Measurements from ENCODE around the gene MAN1B1.

The MAN1B1 gene

DNA sequence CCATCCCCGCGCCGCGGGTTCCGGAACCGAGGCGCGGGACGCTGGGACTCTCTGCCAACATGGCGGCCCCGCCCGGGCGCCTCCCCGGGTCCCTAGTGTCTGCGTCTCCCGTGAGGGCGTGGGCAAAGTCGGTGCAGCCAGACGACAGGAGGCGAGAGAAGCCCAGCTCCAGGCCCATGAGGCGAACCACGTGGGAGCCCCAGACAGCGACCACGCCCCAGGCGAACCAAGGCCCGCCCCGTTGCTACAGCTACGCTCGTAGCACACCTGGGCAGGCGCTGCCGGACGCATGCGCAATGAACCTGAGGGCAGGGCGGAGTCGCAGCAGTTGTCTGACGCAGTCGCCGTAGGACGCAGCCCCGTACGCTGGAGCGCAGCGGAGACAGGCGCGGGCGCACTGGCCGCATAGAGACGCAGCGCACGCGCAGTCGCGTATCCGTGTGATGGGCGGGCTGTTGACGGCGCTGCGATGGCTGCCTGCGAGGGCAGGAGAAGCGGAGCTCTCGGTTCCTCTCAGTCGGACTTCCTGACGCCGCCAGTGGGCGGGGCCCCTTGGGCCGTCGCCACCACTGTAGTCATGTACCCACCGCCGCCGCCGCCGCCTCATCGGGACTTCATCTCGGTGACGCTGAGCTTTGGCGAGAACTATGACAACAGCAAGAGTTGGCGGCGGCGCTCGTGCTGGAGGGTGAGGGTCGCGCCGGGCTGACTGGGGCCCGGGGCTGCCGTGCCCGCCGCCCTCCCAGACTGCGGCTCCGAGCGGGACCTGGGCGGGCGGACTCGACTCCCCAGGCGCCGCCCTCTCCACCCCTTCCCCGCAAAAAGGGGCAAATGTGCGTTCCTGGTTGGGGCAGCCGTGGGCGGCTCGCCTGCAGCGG lies at the start of gene MAN1B1:
Gene MAN1B1, plus strand, starts transcription at position 455 of the 878 bp plus-strand sequence. Its CDS starts 15 bp downstream, at position 470.
- peak; percentile 99 for DNase-seq (ENCODE audit: low read depth)

DNA sequence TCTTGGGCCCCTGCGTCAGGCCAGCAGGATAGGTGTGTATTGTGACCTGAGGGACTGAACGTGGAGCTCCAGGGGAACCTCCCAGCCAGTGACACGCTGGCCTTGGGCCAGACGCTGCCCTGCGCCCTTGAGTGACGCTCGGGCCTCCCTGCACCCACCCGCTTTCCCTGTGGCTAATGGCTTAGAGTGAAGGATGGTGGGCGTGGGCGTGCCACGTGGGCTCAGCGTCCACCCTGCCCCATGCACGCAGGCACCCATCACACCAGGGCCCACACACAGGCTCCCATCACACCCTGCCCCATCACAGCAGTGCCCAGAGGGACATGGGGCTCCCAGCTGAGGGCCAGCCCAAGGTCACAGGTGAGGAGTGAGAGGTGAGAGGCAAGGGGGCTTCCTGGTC lies 49.8 kb upstream of the MAN1B1 start:
- DNase-seq (ENCODE audit: low read depth) = no peak

GRCh38 chr9:137037483-137037882 lies 49.3 kb upstream of the MAN1B1 start:
- DNase-seq (ENCODE audit: low read depth) = no peak

- DNase-seq (ENCODE audit: low read depth) = no peak
These were observed 47.9 kb upstream of the MAN1B1 start for GRCh38 chr9:137038916-137039315.

GRCh38 chr9:137039611-137040366 lies 47.0 kb upstream of the MAN1B1 start:
- no peak for DNase-seq (ENCODE audit: low read depth)

DNA sequence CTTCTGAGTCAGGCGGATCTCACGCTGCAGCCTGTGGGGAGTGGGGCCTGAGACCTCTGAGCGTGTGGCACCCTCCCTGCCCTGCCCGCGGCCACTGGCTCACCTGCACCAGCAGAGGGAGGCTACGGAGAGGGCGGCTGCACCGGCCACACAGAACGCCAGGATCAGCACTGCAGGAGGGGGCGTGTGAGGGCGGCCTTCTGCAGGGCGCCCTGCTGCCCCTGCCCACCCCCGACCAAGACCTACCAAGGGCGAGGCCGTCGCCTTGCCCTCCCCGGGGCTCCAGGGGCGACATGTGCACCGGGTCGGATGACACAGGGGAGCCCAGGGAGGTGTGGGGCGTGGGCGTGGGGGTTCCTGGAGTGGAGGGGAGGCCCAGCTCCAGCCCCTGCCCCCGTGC lies 46.2 kb upstream of the MAN1B1 start:
- no peak for DNase-seq (ENCODE audit: low read depth)

GRCh38 chr9:137041124-137041523 lies 45.7 kb upstream of the MAN1B1 start:
- DNase-seq (ENCODE audit: low read depth) = no peak

- DNase-seq (ENCODE audit: low read depth) = no peak
These were observed 43.7 kb upstream of the MAN1B1 start for GRCh38 chr9:137042751-137043727.

DNA sequence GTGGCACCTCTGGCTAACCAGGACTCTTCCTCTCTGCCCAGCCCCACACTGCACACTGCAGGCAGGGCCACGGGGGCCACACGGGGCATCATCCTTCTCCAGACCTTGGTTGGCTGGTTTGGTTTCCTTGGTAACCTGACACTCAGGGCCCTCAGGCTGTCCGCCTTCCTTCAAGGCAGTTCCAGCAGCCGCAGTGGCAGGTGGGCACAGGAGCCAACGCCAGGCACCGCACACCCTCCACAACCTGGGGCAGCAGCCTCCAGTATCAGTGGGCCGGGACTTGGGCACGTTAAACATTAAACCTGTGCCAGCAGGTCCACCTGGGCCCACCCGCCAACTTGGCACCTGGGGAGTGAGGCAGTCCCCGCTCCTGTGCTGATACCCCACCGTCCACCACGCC lies 42.7 kb upstream of the MAN1B1 start:
- no peak for DNase-seq (ENCODE audit: low read depth)

DNA sequence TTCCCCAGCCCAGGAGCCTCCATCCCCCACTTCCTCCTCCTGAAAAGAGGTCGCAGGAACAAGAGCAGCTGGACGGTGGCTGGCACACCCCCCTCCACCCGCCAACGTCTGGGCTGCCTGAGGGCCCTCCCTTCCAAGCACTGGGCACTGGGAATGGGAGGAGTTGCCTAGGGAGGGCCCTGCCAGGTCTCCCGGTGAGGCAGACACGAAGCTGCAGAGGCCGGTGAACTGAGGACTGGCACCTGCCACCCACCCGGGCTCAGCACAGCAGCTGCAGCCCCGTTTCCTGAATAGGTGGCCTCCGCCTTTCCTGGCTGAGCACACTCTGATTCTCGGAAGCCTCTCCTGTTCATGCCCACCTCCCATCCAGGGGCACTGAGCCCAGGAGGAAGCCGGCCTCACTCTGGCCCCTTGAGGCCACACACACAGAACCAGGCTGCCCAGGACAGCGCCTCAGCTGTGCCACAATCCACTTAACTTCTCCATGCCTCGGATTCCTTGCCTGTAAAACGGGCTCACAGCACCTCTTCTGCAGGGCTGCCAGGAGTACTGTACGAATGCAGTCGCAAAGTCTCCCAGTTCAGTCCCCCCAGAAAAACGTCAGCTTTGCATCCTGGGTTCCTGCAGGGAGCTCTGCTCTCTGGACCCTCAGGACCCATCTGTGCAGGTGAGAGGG lies 42.1 kb upstream of the MAN1B1 start:
- DNase-seq (ENCODE audit: low read depth) = no peak

GRCh38 chr9:137045294-137046087 lies 41.3 kb upstream of the MAN1B1 start:
- DNase-seq (ENCODE audit: low read depth) = no peak

DNA sequence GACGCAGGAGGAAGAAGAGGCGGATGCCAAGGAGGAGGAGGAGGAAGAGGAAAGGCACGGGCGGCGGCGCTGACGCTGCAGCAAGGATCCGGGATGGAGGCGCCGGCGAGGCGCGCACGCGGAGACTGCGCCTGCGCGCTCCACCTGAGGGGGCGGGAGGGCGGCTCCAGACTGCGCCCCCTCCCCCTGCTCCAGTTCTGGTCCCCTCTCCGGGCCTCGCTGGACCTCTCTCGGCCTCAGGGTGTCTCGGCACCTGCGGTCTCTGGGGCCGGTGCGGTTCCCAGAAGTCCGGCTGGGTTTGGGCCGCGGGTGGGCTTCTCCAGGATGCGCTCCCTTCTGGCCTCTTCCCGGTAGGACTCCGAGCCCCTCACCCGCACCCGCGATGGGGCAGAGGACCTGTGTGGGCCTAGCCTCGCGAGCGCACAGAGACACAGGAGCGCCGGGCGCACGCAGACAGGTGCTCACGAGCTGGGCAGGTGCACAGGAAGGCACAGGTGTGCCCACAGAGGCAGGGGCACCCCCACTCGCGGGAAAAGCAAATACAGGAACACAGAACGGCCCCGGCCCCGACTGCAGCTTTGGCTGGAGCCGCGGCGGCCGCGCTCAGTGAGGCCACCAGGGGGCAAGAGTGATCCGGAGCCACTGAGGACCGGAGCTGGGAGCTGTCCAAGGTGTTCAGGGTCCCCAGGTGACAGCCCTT lies 40.5 kb upstream of the MAN1B1 start, which contains the start of gene NPDC1:
Gene NPDC1, minus strand, starts transcription at position 90 of the 700 bp plus-strand sequence. CDS start 188 bp downstream, outside the sequence.
- peak; percentile 74 for DNase-seq (ENCODE audit: low read depth)

- no peak for DNase-seq (ENCODE audit: low read depth)
These were observed 37.9 kb upstream of the MAN1B1 start for GRCh38 chr9:137048655-137049543.

GRCh38 chr9:137049544-137050449 lies 37.0 kb upstream of the MAN1B1 start:
- DNase-seq (ENCODE audit: low read depth) = no peak

DNA sequence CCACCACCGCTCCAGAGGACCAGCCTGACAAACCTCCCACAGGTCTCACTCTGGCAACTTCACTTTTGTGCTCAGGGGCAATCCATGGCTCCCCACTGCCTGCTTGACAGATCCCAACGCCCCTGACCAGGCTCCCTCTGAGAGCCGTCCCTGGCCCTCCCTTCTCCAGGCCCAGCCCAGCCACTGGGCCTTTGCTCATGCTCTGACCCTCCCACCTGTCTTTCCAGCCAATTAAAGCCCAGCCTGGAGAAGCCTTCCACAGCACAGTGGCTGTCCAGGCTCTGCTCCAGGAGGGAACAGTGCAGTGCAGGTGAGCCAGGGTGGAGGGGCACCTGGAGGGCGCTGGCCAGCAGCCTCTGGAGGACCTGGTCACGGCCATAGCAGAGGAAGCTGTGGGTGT lies 36.2 kb upstream of the MAN1B1 start:
- DNase-seq (ENCODE audit: low read depth) = no peak

DNA sequence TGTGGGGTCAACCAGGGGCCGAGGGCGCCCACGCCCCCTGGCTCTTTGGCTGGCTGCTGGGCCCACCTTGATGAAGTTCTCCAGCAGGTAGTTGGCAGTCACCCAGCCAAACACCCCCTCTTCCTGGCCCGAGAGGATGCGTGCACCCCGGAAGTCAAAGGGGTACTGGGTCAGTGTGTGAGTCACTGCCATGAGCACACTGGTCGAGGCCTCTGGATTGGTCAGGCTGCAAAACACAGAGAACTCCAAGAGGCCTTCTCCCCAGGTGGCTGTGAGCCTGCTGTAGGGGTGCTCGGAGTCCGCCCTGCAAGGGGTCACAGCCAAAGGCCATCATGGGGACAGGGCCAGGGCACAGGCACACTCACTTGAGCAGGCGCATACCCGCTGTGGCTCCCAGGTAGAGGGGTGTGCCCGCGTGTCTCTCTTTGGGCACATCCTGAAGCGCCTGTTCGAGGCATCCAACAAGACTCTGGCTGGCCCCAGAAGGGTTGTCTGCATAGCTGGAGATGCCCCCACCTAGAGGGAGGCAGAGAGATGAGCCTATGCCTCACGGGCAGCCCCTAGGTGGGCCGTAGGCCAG lies 35.5 kb upstream of the MAN1B1 start:
- no peak for DNase-seq (ENCODE audit: low read depth)

- DNase-seq (ENCODE audit: low read depth) = no peak
These were observed 34.5 kb upstream of the MAN1B1 start for GRCh38 chr9:137052293-137052692.

Data from activated T-cell treated with anti-CD3 and anti-CD28 coated beads for 24 hours (primary cell).